SK-N-SH treated with all-trans-retinoic acid at 6 μM for 48 hours (cell line): ENCODE data around the gene BLOC1S1.

Source experiments
- ATAC-seq: fragments of 200-7000 bp; cut with Tn5 transposase; 3 replicates; pipeline ENCODE4 v1.9.1; 2020; ENCODE audit warnings: mild to moderate bottlenecking, moderate library complexity
- ARNTL ChIP-seq: fragments of 450-650 bp; formaldehyde crosslinking; IDR thresholded peaks from 2 replicates; pipeline ENCODE4 v1.5.0; 2020; ENCODE audit warnings: low read depth, mild to moderate bottlenecking, moderate library complexity, borderline replicate concordance
- BACH2 ChIP-seq: fragments of 250-450 bp; sonication (Bioruptor Pico); IDR thresholded peaks from 2 replicates; pipeline ENCODE4 v1.9.0; 2021; ENCODE audit warnings: mild to moderate bottlenecking, borderline replicate concordance
- CSDC2 ChIP-seq: fragments of 250-450 bp; sonication (Bioruptor Pico); IDR thresholded peaks from 2 replicates; pipeline ENCODE4 v1.5.0; 2020; ENCODE audit warnings: mild to moderate bottlenecking, moderate library complexity
- GLIS3 ChIP-seq: fragments of 250-450 bp; sonication (Bioruptor Pico); IDR thresholded peaks from 2 replicates; pipeline ENCODE4 v1.5.0; 2020; ENCODE audit warnings: mild to moderate bottlenecking, moderate library complexity
- ISL1 ChIP-seq: fragments of 250-450 bp; sonication (Bioruptor Pico); IDR thresholded peaks from 2 replicates; pipeline ENCODE4 v2.1.2; 2022; ENCODE audit warnings: mild to moderate bottlenecking, moderate library complexity
- OSR1 ChIP-seq: fragments of 250-450 bp; sonication (Bioruptor Pico); IDR thresholded peaks from 2 replicates; pipeline ENCODE4 v1.8.0; 2022; ENCODE audit warnings: moderate library complexity, mild to moderate bottlenecking, inconsistent platforms
- PPARA ChIP-seq: fragments of 250-450 bp; sonication (Bioruptor Pico); IDR thresholded peaks from 2 replicates; pipeline ENCODE4 v1.5.0; 2020; ENCODE audit warnings: mild to moderate bottlenecking, borderline replicate concordance
- RARB ChIP-seq: fragments of 250-450 bp; sonication (Bioruptor Pico); IDR thresholded peaks from 2 replicates; pipeline ENCODE4 v1.8.0; 2021; ENCODE audit warnings: mild to moderate bottlenecking, moderate library complexity
- SNAI2 ChIP-seq: fragments of 250-450 bp; sonication (Bioruptor Pico); IDR thresholded peaks from 2 replicates; pipeline ENCODE4 v1.5.0; 2020; ENCODE audit warnings: mild to moderate bottlenecking, moderate library complexity
- TCF4 ChIP-seq: fragments of 250-450 bp; sonication (Bioruptor Pico); IDR thresholded peaks from 2 replicates; pipeline ENCODE4 v1.8.0; 2021; ENCODE audit warnings: mild to moderate bottlenecking, moderate library complexity, borderline replicate concordance
- TOX ChIP-seq: fragments of 250-450 bp; sonication (Bioruptor Pico); IDR thresholded peaks from 2 replicates; pipeline ENCODE4 v1.8.0; 2021; ENCODE audit warnings: mild to moderate bottlenecking, moderate library complexity, borderline replicate concordance
- ZC3H10 ChIP-seq: fragments of 250-450 bp; sonication (Bioruptor Pico); IDR thresholded peaks from 2 replicates; pipeline ENCODE4 v1.5.1; 2021; ENCODE audit warnings: mild to moderate bottlenecking, moderate library complexity
- ZFP3 ChIP-seq: fragments of 250-450 bp; sonication (Bioruptor Pico); IDR thresholded peaks from 2 replicates; pipeline ENCODE4 v1.5.0; 2020; ENCODE audit warnings: mild to moderate bottlenecking, moderate library complexity
- ZFP30 ChIP-seq: fragments of 450-650 bp; formaldehyde crosslinking; IDR thresholded peaks from 2 replicates; pipeline ENCODE4 v1.5.0; 2022; ENCODE audit warnings: mild to moderate bottlenecking, moderate library complexity
- ZNF565 ChIP-seq: fragments of 450-650 bp; formaldehyde crosslinking; conservative IDR thresholded peaks from 2 replicates; pipeline ENCODE4 v1.5.0; 2020; ENCODE audit warnings: low read depth, mild to moderate bottlenecking, moderate library complexity
- ZNF70 ChIP-seq: fragments of 450-650 bp; formaldehyde crosslinking; IDR thresholded peaks from 2 replicates; pipeline ENCODE4 v1.5.0; 2020; ENCODE audit warnings: mild to moderate bottlenecking, moderate library complexity
- ZNF8 ChIP-seq: fragments of 450-650 bp; formaldehyde crosslinking; IDR thresholded peaks from 2 replicates; pipeline ENCODE4 v1.5.0; 2020; ENCODE audit warnings: mild to moderate bottlenecking, moderate library complexity
- TF ChIP-seq, protein P1 (sequence below): fragments of 250-450 bp; sonication (Bioruptor Pico); IDR thresholded peaks from 2 replicates; pipeline ENCODE4 v1.8.0; 2020; ENCODE audit warnings: mild to moderate bottlenecking, moderate library complexity, borderline replicate concordance
- TF ChIP-seq, protein P2 (sequence below): fragments of 250-450 bp; sonication (Bioruptor Pico); IDR thresholded peaks from 2 replicates; pipeline ENCODE4 v1.5.1; 2021; ENCODE audit warnings: mild to moderate bottlenecking, moderate library complexity
- TF ChIP-seq, protein P3 (sequence below): fragments of 250-450 bp; sonication (Bioruptor Pico); IDR thresholded peaks from 2 replicates; pipeline ENCODE4 v1.5.1; 2020; ENCODE audit warnings: low read depth, mild to moderate bottlenecking, moderate library complexity
- TF ChIP-seq, protein P4 (sequence below): fragments of 250-450 bp; sonication (Bioruptor Pico); IDR thresholded peaks from 2 replicates; pipeline ENCODE4 v1.8.0; 2021; ENCODE audit warnings: low read depth, mild to moderate bottlenecking, moderate library complexity, borderline replicate concordance
- TF ChIP-seq, protein P5 (sequence below): fragments of 250-450 bp; sonication (Bioruptor Pico); IDR thresholded peaks from 2 replicates; pipeline ENCODE4 v1.5.0; 2020; ENCODE audit warnings: mild to moderate bottlenecking, moderate library complexity

BLOC1S1 gene

DNA sequence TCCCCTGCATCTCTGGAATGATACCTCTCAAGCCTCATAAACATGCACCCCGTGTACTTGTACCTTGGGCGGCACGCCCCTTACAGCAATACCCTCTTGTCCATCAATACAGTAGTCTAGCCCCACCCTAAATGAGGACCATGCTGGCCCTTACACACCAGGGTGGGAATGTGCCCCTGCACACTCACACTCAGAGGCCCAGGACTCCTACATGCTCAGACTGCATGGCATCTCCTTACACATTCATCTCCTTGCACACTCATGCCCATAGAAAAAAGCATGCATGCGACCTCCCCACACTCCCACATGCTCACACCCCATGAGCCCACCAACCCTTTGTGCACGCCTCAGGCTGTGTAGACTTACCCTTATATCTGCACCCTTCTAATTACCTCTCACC is 30.2 kb upstream of the BLOC1S1 start:
- no peak for TF ChIP-seq ISL1 (CRISPR knock-in tag)
- no peak for TF ChIP-seq PPARA (CRISPR knock-in tag)
- no peak for TF ChIP-seq ZFP3
- TF ChIP-seq ZC3H10, result no peak
- TF ChIP-seq ZNF8 (CRISPR knock-in tag), result no peak
- TF ChIP-seq TCF4 (CRISPR knock-in tag), result no peak
- TF ChIP-seq ZFP30 (CRISPR knock-in tag), result no peak
- TF ChIP-seq, protein P1, sequence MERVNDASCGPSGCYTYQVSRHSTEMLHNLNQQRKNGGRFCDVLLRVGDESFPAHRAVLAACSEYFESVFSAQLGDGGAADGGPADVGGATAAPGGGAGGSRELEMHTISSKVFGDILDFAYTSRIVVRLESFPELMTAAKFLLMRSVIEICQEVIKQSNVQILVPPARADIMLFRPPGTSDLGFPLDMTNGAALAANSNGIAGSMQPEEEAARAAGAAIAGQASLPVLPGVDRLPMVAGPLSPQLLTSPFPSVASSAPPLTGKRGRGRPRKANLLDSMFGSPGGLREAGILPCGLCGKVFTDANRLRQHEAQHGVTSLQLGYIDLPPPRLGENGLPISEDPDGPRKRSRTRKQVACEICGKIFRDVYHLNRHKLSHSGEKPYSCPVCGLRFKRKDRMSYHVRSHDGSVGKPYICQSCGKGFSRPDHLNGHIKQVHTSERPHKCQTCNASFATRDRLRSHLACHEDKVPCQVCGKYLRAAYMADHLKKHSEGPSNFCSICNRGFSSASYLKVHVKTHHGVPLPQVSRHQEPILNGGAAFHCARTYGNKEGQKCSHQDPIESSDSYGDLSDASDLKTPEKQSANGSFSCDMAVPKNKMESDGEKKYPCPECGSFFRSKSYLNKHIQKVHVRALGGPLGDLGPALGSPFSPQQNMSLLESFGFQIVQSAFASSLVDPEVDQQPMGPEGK, result no peak
- TF ChIP-seq, protein P2, sequence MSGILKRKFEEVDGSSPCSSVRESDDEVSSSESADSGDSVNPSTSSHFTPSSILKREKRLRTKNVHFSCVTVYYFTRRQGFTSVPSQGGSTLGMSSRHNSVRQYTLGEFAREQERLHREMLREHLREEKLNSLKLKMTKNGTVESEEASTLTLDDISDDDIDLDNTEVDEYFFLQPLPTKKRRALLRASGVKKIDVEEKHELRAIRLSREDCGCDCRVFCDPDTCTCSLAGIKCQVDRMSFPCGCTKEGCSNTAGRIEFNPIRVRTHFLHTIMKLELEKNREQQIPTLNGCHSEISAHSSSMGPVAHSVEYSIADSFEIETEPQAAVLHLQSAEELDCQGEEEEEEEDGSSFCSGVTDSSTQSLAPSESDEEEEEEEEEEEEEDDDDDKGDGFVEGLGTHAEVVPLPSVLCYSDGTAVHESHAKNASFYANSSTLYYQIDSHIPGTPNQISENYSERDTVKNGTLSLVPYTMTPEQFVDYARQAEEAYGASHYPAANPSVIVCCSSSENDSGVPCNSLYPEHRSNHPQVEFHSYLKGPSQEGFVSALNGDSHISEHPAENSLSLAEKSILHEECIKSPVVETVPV (CRISPR knock-in tag), result no peak
- no peak for TF ChIP-seq SNAI2 (CRISPR knock-in tag)
- TF ChIP-seq BACH2, result no peak
- no peak for TF ChIP-seq ZNF70
- TF ChIP-seq, protein P3, sequence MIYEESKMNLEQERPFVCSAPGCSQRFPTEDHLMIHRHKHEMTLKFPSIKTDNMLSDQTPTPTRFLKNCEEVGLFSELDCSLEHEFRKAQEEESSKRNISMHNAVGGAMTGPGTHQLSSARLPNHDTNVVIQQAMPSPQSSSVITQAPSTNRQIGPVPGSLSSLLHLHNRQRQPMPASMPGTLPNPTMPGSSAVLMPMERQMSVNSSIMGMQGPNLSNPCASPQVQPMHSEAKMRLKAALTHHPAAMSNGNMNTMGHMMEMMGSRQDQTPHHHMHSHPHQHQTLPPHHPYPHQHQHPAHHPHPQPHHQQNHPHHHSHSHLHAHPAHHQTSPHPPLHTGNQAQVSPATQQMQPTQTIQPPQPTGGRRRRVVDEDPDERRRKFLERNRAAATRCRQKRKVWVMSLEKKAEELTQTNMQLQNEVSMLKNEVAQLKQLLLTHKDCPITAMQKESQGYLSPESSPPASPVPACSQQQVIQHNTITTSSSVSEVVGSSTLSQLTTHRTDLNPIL, result no peak
- no peak for TF ChIP-seq TOX (CRISPR knock-in tag)
- no peak for TF ChIP-seq OSR1 (CRISPR knock-in tag)
- no peak for TF ChIP-seq RARB (CRISPR knock-in tag)
- no peak for TF ChIP-seq GLIS3
- TF ChIP-seq, protein P4, sequence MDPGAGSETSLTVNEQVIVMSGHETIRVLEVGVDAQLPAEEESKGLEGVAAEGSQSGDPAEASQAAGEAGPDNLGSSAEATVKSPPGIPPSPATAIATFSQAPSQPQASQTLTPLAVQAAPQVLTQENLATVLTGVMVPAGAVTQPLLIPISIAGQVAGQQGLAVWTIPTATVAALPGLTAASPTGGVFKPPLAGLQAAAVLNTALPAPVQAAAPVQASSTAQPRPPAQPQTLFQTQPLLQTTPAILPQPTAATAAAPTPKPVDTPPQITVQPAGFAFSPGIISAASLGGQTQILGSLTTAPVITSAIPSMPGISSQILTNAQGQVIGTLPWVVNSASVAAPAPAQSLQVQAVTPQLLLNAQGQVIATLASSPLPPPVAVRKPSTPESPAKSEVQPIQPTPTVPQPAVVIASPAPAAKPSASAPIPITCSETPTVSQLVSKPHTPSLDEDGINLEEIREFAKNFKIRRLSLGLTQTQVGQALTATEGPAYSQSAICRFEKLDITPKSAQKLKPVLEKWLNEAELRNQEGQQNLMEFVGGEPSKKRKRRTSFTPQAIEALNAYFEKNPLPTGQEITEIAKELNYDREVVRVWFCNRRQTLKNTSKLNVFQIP (CRISPR knock-in tag), result no peak
- no peak for ATAC-seq

DNA sequence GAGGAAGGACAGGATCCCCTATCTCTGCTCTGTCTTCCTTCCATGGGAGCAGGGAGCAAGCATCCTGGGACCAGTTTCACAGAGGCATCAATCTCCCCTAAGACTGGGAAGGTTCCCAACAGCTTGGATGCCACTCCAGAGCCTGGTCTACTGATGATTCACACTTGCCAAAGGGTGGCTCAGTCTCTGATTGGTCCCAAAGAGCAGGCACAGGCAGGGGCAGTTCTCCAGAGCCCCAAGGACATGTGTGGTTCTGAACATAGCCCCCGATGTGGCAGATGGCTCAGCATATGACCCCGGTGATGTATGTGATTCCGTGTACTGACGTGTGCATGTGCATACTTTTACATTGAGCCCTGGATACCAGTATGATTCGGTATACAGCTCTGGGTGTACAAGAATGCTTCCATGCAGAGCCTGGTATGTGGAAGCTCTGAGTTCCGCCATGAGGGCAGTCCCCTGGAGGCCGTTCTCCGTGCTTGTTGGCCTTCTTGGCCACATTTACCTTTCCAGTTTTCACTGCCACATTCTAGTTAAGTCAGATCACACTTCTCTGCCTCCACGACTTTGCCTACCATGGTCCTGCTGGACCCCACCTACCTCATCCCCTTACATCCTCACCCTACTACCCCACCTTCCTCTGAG is 29.4 kb upstream of the BLOC1S1 start:
- TF ChIP-seq BACH2 (no peak), SNAI2 (CRISPR knock-in tag) (no peak), GLIS3 (no peak), CSDC2 (CRISPR knock-in tag) (no peak), PPARA (CRISPR knock-in tag) (no peak), ARNTL (CRISPR knock-in tag) (no peak), ZNF565 (CRISPR knock-in tag) (no peak), TOX (CRISPR knock-in tag) (no peak), ZFP3 (no peak), OSR1 (CRISPR knock-in tag) (no peak), ZFP30 (CRISPR knock-in tag) (no peak)
- TF ChIP-seq, protein P4 (CRISPR knock-in tag), result no peak
- TF ChIP-seq, protein P2 (CRISPR knock-in tag), result no peak
- TF ChIP-seq, protein P1, result no peak
- TF ChIP-seq, protein P5, sequence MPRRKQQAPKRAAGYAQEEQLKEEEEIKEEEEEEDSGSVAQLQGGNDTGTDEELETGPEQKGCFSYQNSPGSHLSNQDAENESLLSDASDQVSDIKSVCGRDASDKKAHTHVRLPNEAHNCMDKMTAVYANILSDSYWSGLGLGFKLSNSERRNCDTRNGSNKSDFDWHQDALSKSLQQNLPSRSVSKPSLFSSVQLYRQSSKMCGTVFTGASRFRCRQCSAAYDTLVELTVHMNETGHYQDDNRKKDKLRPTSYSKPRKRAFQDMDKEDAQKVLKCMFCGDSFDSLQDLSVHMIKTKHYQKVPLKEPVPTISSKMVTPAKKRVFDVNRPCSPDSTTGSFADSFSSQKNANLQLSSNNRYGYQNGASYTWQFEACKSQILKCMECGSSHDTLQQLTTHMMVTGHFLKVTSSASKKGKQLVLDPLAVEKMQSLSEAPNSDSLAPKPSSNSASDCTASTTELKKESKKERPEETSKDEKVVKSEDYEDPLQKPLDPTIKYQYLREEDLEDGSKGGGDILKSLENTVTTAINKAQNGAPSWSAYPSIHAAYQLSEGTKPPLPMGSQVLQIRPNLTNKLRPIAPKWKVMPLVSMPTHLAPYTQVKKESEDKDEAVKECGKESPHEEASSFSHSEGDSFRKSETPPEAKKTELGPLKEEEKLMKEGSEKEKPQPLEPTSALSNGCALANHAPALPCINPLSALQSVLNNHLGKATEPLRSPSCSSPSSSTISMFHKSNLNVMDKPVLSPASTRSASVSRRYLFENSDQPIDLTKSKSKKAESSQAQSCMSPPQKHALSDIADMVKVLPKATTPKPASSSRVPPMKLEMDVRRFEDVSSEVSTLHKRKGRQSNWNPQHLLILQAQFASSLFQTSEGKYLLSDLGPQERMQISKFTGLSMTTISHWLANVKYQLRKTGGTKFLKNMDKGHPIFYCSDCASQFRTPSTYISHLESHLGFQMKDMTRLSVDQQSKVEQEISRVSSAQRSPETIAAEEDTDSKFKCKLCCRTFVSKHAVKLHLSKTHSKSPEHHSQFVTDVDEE (CRISPR knock-in tag), result no peak
- ATAC-seq, result no peak
